Loucy (cell line): ENCODE results near the gene SLC44A1.

ENCODE experiments used
- EZH2phosphoT487 ChIP-seq: fragments of 200-600 bp; IDR thresholded peaks from 2 replicates; pipeline ENCODE4 v1.6.1; 2018; ENCODE audit warnings: antibody characterized with exemption, mild to moderate bottlenecking, moderate library complexity, borderline replicate concordance
- TF ChIP-seq, protein P1 (sequence below): fragments of 200-600 bp; sonication (generic); conservative IDR thresholded peaks from 2 replicates; pipeline ENCODE4 v1.5.1; 2014; ENCODE audit warnings: mild to moderate bottlenecking, antibody characterized with exemption, low read length

DNA sequence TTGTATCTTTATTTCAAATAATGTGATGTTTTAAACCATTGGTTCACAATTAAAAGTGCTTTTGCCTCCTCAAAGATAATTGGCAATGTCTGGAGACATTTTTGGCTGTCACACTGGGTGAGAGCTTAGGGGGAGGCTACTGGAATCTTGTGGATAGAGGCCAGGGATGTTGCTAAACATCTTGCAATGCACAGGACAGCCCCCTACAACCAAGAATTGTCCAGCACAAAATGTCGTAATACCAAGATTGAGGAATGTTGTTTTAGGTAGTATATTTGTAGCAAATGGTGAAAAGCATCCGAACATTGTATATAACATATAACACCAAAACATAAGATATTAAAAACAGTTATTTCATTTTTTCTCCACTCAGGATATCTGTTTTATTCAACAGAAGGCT is 99.8 kb downstream of the SLC44A1 start:
- TF ChIP-seq, protein P1, sequence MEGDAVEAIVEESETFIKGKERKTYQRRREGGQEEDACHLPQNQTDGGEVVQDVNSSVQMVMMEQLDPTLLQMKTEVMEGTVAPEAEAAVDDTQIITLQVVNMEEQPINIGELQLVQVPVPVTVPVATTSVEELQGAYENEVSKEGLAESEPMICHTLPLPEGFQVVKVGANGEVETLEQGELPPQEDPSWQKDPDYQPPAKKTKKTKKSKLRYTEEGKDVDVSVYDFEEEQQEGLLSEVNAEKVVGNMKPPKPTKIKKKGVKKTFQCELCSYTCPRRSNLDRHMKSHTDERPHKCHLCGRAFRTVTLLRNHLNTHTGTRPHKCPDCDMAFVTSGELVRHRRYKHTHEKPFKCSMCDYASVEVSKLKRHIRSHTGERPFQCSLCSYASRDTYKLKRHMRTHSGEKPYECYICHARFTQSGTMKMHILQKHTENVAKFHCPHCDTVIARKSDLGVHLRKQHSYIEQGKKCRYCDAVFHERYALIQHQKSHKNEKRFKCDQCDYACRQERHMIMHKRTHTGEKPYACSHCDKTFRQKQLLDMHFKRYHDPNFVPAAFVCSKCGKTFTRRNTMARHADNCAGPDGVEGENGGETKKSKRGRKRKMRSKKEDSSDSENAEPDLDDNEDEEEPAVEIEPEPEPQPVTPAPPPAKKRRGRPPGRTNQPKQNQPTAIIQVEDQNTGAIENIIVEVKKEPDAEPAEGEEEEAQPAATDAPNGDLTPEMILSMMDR: no peak
- no peak for TF ChIP-seq EZH2phosphoT487
